Stimulated activated CD8-positive, alpha-beta memory T cell treated with anti-CD3 and anti-CD28 coated beads, Interleukin-15, amount 100 ng/mL, for 1 hour (primary cell): Measurements from ENCODE around the gene ADAD2.

ENCODE experiments used
- DNase-seq: peaks from one replicate; pipeline ENCODE4 v3.0.0-alpha.2; 2020; ENCODE audit warnings: low read depth

Gene ADAD2

DNA sequence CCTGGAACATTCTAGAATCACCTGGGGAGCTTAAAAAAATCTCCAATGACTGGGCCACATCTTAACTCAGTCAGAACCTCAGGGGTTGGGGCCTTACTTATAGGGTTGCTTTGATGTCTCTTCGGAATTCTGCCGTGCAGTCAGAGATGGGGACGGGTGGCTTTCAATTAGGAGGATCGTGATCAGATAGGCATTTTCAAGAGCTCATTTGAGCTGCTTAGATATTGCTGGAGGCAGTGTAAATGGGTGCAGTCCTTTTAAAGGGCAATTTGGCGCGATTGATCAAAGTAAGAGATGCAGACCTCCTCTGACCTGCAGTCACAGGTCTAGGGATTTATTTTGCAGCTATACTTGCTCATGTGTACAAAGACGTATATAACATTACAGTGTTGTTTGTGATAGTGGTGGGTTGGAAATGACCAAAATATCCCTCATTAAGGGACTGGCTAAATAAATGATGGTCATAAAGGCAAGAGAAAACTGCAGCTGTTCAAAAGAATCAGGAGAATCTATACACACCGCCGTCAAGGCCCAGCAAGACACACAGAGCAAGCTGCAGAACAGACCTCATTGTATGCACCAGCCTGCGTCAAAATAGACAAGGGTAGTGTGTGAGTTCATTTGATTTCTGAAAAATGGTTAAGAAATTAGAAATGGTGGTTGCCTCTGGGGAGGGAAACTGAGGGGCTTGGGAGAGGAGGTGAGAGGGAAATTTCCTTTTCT is 55.2 kb downstream of the ADAD2 start:
- DNase-seq = no peak

DNA sequence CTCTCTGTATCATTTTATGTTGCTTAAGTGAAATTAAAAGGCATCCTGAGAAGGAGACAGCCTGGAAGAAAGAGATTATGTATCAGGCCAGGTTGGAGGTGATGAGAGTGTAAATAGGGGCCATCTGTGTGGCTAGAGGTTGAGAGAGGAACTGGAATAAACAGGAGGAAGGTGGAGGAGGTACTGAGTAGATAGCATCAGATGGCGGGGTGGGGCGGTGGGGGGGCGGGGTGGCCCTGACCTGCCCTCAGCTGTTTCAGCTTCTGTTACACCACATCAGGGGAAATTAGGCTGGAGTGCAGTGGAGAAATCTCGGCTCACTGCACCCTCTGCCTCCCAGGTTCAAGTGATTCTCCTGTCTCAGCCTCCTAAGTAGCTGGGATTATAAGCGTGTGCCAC is 55.7 kb downstream of the ADAD2 start:
- no peak for DNase-seq
